Mesodermal cell (in vitro differentiated cells): ENCODE measurements around the gene CREBBP.

Source experiments
- H3K27ac ChIP-seq: 2 replicates; pipeline ENCODE4 v1.7.0; 2013; ENCODE audit warnings: mild to moderate bottlenecking, low read depth, low read length, moderate library complexity; ENCODE audit not compliant: severe bottlenecking
- H3K36me3 ChIP-seq: 2 replicates; pipeline ENCODE4 v1.7.1; 2013; ENCODE audit warnings: mild to moderate bottlenecking, low read length, moderate library complexity; ENCODE audit not compliant: control insufficient read depth, insufficient read depth
- H3K4me1 ChIP-seq: one replicate; pipeline ENCODE4 v1.7.1; 2013; ENCODE audit warnings: mild to moderate bottlenecking, low read length; ENCODE audit not compliant: insufficient read depth, control insufficient read depth, poor library complexity, severe bottlenecking
- H3K4me3 ChIP-seq: 2 replicates; pipeline ENCODE4 v1.7.0; 2013; ENCODE audit warnings: low read length, control low read depth, mild to moderate bottlenecking; ENCODE audit not compliant: insufficient read depth, poor library complexity, severe bottlenecking; ENCODE audit errors: extremely low read depth
- H3K9me3 ChIP-seq: 2 replicates; pipeline ENCODE4 v1.7.1; 2013; ENCODE audit warnings: mild to moderate bottlenecking, low read length, moderate library complexity; ENCODE audit not compliant: control insufficient read depth
- WGBS, 2 experiments: methylation state at CpG; one replicate each; pipeline ENCODE4 v1.1.5; 2013; ENCODE audit warnings: missing lambda C conversion rate in 2 of 2; ENCODE audit not compliant: insufficient coverage in 2 of 2; 5-methylcytosine and 5-hydroxymethylcytosine counted together

The CREBBP gene

GRCh38 chr16:3854750-3855541, 25.6 kb downstream of the CREBBP start:
- H3K4me3 ChIP-seq, result no peak overlapping the region
- H3K9me3 ChIP-seq, result no peaks in the 10 kb centered on the region
- no peak overlapping the region for H3K27ac ChIP-seq
- H3K36me3 ChIP-seq, result peaks cover 42% of the 10 kb centered on the region
- H3K4me1 ChIP-seq, result peaks cover 22% of the 10 kb centered on the region
- 93 to 94% methylated on average over 17 to 18 of the region's 19 CpGs for WGBS, 2 experiments

- H3K4me3 ChIP-seq, result no peak overlapping the region
- H3K4me1 ChIP-seq, result peaks cover 17% of the 10 kb centered on the region
- peak overlapping the region; percentile 2 for H3K27ac ChIP-seq
- 88 to 90% methylated on average over 8 to 10 of the region's 10 CpGs for WGBS, 2 experiments
- H3K9me3 ChIP-seq, result no peaks in the 10 kb centered on the region
- peaks cover 51% of the 10 kb centered on the region for H3K36me3 ChIP-seq
Measured at GRCh38 chr16:3850544-3850899, 30.0 kb downstream of the CREBBP start.

- WGBS, 2 experiments, result 95 to 97% methylated on average over 18 of the region's 19 CpGs
- Histone ChIP-seq H3K9me3 (no peaks in the 10 kb centered on the region), H3K4me3 (no peak overlapping the region), H3K36me3 (peaks cover 45% of the 10 kb centered on the region), H3K27ac (peak overlapping the region; percentile 30), H3K4me1 (peaks cover 17% of the 10 kb centered on the region)
Measured at GRCh38 chr16:3849751-3850543, 30.6 kb downstream of the CREBBP start.

- Histone ChIP-seq H3K36me3 (peaks cover 31% of the 10 kb centered on the region), H3K4me3 (no peak overlapping the region), H3K4me1 (peaks cover 17% of the 10 kb centered on the region), H3K9me3 (no peaks in the 10 kb centered on the region), H3K27ac (no peak overlapping the region)
- WGBS, 2 experiments, result no CpG with 5 or more reads among the region's 6 CpGs
Measured at GRCh38 chr16:3846595-3847091, 33.9 kb downstream of the CREBBP start.

- Histone ChIP-seq H3K9me3 (no peaks in the 10 kb centered on the region), H3K4me1 (peaks cover 17% of the 10 kb centered on the region), H3K36me3 (peaks cover 31% of the 10 kb centered on the region), H3K27ac (no peak overlapping the region), H3K4me3 (no peak overlapping the region)
Measured at GRCh38 chr16:3846087-3846486, 34.4 kb downstream of the CREBBP start.

- Histone ChIP-seq H3K36me3 (peaks cover 16% of the 10 kb centered on the region), H3K4me3 (no peak overlapping the region), H3K27ac (no peak overlapping the region), H3K9me3 (no peaks in the 10 kb centered on the region), H3K4me1 (peaks cover 3% of the 10 kb centered on the region)
- WGBS, 2 experiments, result 80% methylated on average over 2 of the region's 3 CpGs; no CpG with 5 or more reads in 1 of the 2 experiments
Measured at GRCh38 chr16:3842994-3843393, 37.5 kb downstream of the CREBBP start.

GRCh38 chr16:3841729-3842508, 38.6 kb downstream of the CREBBP start:
- Histone ChIP-seq H3K4me1 (no peaks in the 10 kb centered on the region), H3K27ac (no peak overlapping the region), H3K9me3 (no peaks in the 10 kb centered on the region), H3K36me3 (peaks cover 14% of the 10 kb centered on the region), H3K4me3 (no peak overlapping the region)
- 68 to 84% methylated on average over 5 to 7 of the region's 10 CpGs for WGBS, 2 experiments

- no peak overlapping the region for H3K4me3 ChIP-seq
- WGBS, 2 experiments, result 91 to 100% methylated on average over 2 of the region's 4 CpGs
- no peaks in the 10 kb centered on the region for H3K4me1 ChIP-seq
- H3K36me3 ChIP-seq, result peaks cover 30% of the 10 kb centered on the region
- no peaks in the 10 kb centered on the region for H3K9me3 ChIP-seq
- no peak overlapping the region for H3K27ac ChIP-seq
Measured at GRCh38 chr16:3839402-3840184, 40.9 kb downstream of the CREBBP start.

- WGBS, 2 experiments, result 87% methylated on average over 2 of the region's 9 CpGs; no CpG with 5 or more reads in 1 of the 2 experiments
- Histone ChIP-seq H3K9me3 (no peaks in the 10 kb centered on the region), H3K4me3 (no peak overlapping the region), H3K36me3 (peaks cover 30% of the 10 kb centered on the region), H3K4me1 (no peaks in the 10 kb centered on the region), H3K27ac (no peak overlapping the region)
Measured at GRCh38 chr16:3838600-3839401, 41.7 kb downstream of the CREBBP start.
